Suprapubic skin (tissue), 4 donors: Measurements from ENCODE around the gene C1R.

Experiments
- EP300 ChIP-seq: sonication (generic); formaldehyde crosslinking; IDR thresholded peaks from one replicate; pipeline ENCODE4 v1.6.1; 2017; ENCODE audit warnings: antibody characterized with exemption
- POLR2A ChIP-seq, 2 donors: fragments of 450-650 bp; IDR thresholded peaks; one replicate each; pipeline ENCODE4 v1.6.1; 2017; ENCODE audit warnings: antibody characterized with exemption in 2 of 2, mild to moderate bottlenecking in 2 of 2, moderate library complexity in 2 of 2
- POLR2AphosphoS5 ChIP-seq, 3 donors: sonication (generic); formaldehyde crosslinking; IDR thresholded peaks; one replicate each; pipeline ENCODE4 v1.6.1; 2017; ENCODE audit warnings: antibody characterized with exemption in 3 of 3
- TF ChIP-seq, protein P1 (sequence below), 2 donors: fragments of 200-600 bp in 1 of 2; fragments of 450-650 bp in 1 of 2; sonication (generic) in 1 of 2; IDR thresholded peaks; one replicate each; pipeline ENCODE4 v1.5.1; 2016 to 2019; ENCODE audit warnings: antibody characterized with exemption in 2 of 2, mild to moderate bottlenecking in 1 of 2, moderate library complexity in 1 of 2

GRCh38 chr12:7127916-7128626 is 35.8 kb upstream of the C1R start:
- TF ChIP-seq POLR2A (IDR thresholded peaks at IDR 0.05) = no peak
- TF ChIP-seq POLR2AphosphoS5 (IDR thresholded peaks at IDR 0.05) = no peak
- TF ChIP-seq, protein P1, sequence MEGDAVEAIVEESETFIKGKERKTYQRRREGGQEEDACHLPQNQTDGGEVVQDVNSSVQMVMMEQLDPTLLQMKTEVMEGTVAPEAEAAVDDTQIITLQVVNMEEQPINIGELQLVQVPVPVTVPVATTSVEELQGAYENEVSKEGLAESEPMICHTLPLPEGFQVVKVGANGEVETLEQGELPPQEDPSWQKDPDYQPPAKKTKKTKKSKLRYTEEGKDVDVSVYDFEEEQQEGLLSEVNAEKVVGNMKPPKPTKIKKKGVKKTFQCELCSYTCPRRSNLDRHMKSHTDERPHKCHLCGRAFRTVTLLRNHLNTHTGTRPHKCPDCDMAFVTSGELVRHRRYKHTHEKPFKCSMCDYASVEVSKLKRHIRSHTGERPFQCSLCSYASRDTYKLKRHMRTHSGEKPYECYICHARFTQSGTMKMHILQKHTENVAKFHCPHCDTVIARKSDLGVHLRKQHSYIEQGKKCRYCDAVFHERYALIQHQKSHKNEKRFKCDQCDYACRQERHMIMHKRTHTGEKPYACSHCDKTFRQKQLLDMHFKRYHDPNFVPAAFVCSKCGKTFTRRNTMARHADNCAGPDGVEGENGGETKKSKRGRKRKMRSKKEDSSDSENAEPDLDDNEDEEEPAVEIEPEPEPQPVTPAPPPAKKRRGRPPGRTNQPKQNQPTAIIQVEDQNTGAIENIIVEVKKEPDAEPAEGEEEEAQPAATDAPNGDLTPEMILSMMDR (IDR thresholded peaks at IDR 0.05) = no peak
- no peak for TF ChIP-seq EP300
